HG02642 (cell line): ENCODE data around the gene MEGF8.
A peak's percentile ranks its signal among the peaks of the same experiment; 100 is the strongest.

Source experiments
- ATAC-seq: cut with Tn5 transposase; IDR thresholded peaks from one replicate; pipeline ENCODE4 v1.9.1; 2021; ENCODE audit warnings: mild to moderate bottlenecking; ENCODE audit not compliant: unreplicated experiment, poor library complexity

Gene MEGF8

GRCh38 chr19:42407085-42407815 lies 81.8 kb downstream of the MEGF8 start:
- no peak for ATAC-seq

DNA sequence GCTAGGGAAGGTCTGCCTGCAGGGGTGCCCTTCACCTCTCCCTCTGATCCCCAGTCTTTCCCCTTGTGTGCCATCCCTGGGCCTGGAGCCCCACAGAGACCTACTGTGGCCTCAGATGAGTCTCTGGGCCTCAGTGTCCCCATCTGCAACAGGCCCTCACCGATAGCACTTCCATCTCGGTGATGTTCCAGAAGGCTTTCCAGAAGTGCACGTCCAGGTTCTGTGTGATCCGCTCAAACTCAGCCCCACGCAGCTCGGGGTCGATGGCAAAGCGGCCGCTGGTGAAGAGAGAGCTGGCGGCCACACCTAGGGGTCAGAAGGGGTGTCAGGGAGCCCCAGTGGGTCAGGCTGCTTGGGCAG lies 82.4 kb downstream of the MEGF8 start:
- no peak for ATAC-seq

DNA sequence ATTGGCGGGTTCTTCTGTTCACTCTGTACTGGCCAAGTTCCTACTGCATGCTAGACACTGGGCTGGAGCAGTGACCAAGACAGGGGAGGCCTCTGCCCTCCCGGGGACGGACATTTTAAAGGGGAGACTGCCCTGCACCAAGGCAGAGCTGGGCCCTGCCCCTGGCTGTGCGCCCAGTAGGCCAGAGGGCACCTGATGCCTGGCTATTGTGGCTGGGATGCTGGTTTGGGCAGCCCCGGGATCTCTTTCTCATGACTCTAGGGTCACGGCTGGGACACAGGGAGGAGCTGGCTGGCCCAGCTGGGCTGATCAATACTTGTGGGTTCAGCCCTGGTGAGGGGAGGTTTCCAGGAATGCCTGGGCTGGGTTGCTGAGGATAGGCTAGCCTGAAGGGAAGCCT lies 84.0 kb downstream of the MEGF8 start:
- ATAC-seq = no peak

- ATAC-seq = no peak
These were observed 84.9 kb downstream of the MEGF8 start for GRCh38 chr19:42410371-42410770.

DNA sequence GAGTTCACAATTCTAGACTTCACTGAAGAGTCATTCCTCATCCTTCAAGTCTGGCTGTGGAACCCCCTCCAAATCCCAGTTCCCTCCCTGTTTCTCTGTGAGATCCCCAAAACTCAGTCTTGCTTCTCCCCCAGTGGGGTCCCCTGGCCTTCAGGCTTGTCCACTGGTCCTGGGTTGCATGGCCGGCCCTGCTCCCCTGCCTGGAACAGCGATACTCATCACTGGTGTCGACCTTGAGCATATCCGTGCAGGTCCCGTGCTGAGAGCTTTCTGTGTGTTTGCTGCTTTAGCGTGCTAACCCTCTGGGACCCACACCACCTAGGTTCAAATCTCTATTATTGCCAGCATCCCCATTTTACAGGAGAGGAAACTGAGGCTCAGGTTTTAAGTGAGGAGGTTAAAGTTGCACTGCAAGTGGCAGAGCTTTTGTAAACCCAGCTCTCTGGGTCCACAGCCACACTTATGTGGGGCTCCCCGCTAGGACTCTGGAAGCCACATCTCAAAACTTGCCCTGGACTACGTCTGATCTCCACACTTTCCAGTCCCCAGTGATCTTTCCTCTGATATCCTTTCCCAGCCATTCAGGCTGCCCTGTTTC lies 86.2 kb downstream of the MEGF8 start:
- no peak for ATAC-seq

DNA sequence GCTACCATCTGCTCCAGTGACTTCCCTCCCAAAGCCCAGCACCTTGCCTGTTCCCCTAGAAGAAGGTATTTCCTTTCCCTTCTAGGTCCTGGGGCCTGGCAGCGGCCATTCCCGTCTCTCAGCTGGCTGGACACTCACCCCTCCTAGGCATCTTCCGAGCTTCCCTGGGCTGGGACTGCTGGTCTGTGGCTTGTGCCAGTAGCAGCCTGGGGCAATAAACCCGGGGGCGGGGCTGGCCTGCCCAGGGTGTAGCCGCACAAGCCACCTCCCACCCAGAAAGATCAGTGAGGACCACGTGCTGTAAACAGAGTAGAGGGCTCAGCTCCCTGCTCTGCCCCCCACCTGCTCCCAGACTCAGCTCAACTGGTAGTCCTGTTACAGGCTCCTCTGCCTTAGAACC lies 86.8 kb downstream of the MEGF8 start:
- no peak for ATAC-seq

GRCh38 chr19:42412661-42413076 lies 87.2 kb downstream of the MEGF8 start:
- no peak for ATAC-seq

DNA sequence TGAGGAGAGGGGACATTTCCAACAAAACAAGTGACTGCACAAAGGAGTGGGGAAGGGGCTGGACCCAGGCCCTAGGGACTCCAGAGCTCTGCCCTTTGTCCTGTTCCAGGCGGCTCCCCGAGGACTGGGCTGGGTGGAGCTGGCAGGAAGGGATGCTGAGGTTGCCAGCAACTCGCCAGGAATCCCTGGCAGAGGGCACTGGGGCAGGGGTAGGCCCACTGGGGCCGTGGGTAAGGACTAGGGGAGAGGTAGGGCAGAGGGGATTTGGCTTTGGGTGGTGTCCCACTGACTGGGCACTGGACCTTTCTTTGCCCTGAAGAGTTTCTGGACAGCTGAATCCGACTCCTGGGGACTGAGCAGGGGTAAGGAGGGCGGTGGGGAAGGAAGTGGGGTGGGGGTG lies 93.9 kb downstream of the MEGF8 start:
- ATAC-seq = no peak

DNA sequence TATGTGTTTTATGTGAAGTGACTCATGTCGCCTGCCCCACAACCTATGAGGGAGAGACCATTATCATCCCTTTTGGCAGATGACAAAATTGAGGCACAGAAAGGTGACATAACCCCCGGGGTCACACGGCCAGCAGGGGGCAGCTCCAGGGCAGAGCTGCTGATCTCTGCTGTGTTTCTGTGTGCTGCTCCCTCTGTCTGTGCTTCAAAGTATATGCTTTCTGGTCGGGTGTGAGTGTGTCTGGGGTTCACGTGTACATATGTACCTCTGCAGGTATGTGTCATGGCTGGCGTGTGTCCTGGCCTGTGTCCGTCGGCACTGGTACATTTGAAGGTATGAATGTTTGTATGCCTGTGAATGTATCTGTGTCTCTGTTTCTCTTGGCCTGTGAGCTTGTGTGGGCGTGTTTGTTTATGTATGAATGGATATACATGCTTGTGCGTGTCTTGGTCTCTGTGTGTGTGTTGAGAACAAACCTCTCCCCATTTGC lies 94.7 kb downstream of the MEGF8 start:
- no peak for ATAC-seq

DNA sequence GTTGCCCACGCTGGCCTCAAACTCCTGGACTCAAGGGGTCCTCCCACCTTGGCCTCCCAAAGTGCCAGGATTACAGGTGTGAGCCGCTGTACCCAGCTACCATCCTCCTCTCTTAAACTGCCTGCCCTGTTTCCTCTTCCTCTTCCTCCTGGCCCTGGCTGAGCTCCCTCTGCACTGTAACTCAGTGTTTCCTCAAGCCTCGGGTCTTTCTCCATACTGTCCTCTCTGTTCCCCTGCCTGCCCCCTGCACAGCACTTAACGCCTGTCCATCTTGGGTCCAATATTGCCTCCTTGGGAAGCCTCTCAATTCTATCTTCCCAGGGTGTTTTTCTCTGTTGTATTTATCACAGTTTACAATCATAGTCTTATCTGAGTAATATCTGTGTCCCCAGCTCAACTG lies 95.7 kb downstream of the MEGF8 start:
- ATAC-seq = no peak

- ATAC-seq = no peak
These were observed 96.2 kb downstream of the MEGF8 start for GRCh38 chr19:42421591-42422031.

DNA sequence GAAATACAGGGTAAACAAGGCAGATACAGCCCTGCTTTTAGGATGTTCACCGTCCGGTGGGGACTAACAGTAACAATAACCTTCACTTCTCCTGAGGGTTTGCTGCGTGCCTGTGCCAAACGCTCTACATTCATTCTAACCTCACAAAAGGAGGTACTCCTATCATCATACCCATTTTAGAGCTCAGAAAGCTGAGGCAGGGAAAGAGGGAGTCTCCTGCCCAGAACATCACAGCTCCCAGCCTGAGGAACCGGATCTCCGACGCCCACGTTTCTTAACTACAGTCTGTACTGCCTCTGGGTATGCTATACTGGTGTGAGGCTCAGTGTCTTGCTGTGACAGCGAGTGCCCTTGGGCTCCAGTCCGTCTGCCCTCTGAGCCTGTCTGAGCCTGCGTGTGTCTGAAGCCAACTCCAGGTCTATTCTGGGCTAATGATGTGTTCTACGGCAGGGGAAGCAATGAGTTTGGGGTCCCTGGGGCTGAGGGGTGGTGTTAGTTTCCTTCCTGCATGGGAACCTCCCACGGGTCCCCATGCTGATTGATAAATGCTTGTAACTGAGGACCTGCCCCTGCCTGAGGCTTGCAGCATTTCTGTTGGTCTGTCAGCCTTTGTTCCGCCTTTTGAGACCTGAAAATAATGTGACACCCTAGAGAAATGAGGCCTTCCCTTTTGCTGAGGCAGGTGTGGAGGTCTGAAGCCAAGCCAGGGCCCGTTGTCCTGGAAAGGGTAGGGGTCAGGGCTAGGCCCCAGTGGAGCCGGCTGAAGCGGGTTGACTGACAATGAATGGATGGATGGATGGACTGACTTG lies 96.9 kb downstream of the MEGF8 start:
- no peak for ATAC-seq

GRCh38 chr19:42422901-42423461 lies 97.5 kb downstream of the MEGF8 start:
- peak; percentile 41 for ATAC-seq

DNA sequence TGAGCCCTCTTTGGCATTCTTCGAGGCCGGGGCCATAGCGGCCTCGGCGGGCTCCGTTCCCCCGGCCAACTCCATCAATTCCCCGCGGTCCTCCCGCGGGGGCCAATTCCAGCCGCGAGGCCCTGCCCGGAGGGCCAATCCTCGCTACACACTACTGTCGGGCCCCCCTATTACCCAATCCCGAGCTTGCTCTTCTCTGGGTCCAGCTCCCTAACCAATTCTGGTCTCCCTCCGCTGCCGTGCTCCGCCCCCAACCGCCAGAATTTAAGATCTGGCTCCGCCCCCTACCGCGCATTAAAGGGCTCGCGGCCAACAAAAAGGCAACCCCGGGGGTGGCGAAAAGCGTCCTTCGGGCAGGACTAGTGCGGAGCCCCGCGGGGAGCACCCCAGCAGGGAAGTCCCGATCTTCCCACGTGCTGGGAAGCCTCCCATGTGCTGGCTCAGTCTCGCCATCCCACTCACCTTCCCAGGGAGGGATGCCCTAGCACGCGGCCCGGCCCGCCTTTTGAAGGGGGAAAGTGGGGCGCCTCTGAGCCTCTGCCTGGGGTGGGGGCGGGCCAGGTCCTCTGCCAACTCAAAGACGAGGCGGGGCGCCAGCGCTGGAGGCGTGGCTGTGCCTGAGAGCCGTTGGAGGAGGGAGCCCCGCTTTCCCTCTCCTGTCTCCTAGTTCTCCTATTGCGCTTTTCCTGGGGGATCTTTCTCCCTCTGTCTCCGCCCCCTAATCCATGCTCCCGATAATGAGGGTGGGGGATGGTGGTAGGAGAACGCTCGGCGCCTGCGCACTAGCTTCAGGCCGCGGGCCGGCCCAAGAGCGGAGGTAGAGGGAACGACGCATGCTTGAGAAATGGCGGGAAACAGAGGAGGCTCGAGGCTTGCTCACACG lies 98.3 kb downstream of the MEGF8 start:
- peak; percentile 91 for ATAC-seq

DNA sequence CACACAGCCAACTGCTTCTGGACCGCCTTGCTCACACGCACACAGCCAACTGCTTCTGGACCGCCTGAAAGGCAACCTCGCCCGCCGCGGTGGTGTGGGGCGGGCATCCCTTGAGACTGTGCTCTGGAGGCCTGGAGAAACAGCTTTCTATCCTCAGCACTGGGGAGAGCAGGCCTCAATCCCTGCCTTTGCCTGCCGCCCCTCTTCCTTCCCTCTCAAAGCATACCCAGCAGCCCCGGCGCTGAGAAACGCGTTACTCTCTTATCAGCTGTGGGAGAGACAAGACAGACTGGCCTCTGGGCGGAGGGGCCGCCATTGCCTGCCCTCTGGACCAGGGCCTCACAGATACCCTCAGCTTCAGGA lies 98.9 kb downstream of the MEGF8 start:
- ATAC-seq = no peak

DNA sequence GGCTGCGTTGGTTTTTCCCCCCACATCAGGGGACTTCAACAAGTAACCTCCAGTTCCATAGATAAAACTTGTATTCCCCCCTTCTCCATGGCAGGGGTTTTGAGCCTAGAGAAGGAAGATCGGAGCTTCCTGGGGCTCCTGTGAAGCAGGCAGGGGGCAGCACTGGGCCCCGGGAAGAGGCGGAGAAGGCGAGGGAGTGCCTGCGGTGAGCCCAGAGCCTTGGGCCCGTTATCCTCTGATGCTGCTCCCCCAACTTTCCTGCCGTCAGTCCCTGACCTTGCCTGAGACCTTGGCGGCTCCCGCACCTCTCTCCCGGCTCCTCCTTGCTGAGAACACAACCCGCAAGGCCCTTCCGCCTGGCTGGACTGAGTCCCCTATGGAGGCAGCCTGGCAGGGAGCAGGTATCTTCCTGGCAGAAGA lies 99.3 kb downstream of the MEGF8 start:
- ATAC-seq = no peak

- no peak for ATAC-seq
These were observed 101.2 kb downstream of the MEGF8 start for GRCh38 chr19:42426643-42427042.

GRCh38 chr19:42427313-42427712 lies 101.9 kb downstream of the MEGF8 start, which contains the start of gene LIPE:
Gene LIPE (minus strand): TSS chr19:42427388. CDS start chr19:42427149, 239 bp downstream.
- no peak for ATAC-seq
